GM21619 (cell line): ENCODE data around the gene SRSF10.

ENCODE experiments used
- ATAC-seq: cut with Tn5 transposase; IDR thresholded peaks from one replicate; pipeline ENCODE4 v1.9.1; 2021; ENCODE audit not compliant: unreplicated experiment

SRSF10 gene

DNA sequence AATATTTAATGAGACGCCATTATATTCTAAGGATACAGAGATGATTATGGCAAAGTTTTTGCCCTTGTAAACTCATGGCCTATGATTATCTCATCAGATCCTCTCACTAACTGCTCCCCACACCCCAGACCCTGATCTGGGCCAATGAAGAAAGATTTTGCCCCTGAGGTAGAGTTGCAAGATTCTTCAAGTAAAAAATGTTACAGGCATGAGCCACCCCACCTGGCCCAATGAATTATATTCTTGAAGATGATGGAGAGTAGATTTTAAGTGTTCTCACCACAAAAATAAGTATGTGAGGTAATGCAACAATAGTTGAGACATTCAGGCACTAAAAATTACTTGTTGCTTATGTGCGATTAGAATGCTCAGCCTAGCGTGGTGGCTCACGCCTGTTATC, 65.2 kb downstream of the SRSF10 start:
- ATAC-seq, result no peak
